Measurements from ENCODE around the gene DNAH14. TPM values are rescaled to one million over a fixed set of nuclear protein-coding genes. Genes with fewer than 3 reads are reported as not detected.
A peak's percentile ranks its signal among the peaks of the same experiment; 100 is the strongest.
"Not testable (repeated sequence)": the region's sequence is repeated elsewhere in the genome, so short reads cannot be mapped to it uniquely, and the experiment has no call there.

Gene DNAH14
- total and polyA plus RNA-seq, 9 of the 15 experiments (the other 6 are each of a cell fraction or from before 2014, with no cell fraction given), result 58.4 to 142 (median 98.4) TPM

DNA sequence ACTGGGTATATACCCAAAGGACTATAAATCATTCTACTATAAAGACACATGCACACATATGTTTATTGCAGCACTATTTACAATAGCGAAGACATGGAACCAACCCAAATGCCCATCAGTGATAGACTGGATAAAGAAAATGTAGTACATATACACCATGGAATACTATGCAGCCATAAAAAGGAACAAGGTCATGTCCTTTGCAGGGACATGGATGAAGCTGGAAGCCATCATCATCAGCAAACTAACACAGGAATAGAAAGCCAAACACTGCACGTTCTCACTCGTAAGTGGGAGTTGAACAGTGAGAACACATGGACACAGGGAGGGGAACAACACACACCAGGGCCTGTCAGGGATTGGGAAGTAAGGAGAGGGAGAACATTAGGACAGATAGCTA lies 1.8 kb upstream of the DNAH14 start:
- 0 out of 2 replicates have a peak, but pooled peaks have one; percentile 63 for TF ChIP-seq SMARCA5 (IDR thresholded peaks at IDR 0.05)
- TF ChIP-seq ESRRA (IDR thresholded peaks at IDR 0.05; ENCODE audit: borderline replicate concordance, low read depth), result peak; percentile 68; the same call in 1 of the 2 replicates
- peak; percentile 60 to 63; a peak in 3 of 4 replicates for TF ChIP-seq KDM1A (IDR thresholded peaks at IDR 0.05)
- peak; percentile 54; the same call in 1 of the 2 replicates for TF ChIP-seq HDAC2 (IDR thresholded peaks at IDR 0.05)
- peak; percentile 93 for TF ChIP-seq ZNF146 (CRISPR knock-in tag; IDR thresholded peaks at IDR 0.05; ENCODE audit: unreplicated experiment)
- TF ChIP-seq BCOR (IDR thresholded peaks at IDR 0.05), result peak; percentile 87
- H3K36me3 ChIP-seq (ENCODE audit: control insufficient read depth, insufficient read depth, low read length); ATAC-seq; FAIRE-seq; H3K4me1 ChIP-seq (replicated peaks in 1 of 2; ENCODE audit: control insufficient read depth in 2 of 2, insufficient read depth in 2 of 2, low read length in 2 of 2); H3K4me2 ChIP-seq (ENCODE audit: insufficient read depth, low read length); H3K27ac ChIP-seq (ENCODE audit: extremely low read depth, low read depth, low read length); BruUV-seq (replicated peaks); H2AFZ ChIP-seq (ENCODE audit: low read depth, low read length); H3K9ac ChIP-seq (ENCODE audit: insufficient read depth in 1 of 2, low read depth in 2 of 2, low read length in 2 of 2); H3K27me3 ChIP-seq (ENCODE audit: control insufficient read depth in 2 of 2, insufficient read depth in 2 of 2, low read length in 2 of 2); H3K9me1 ChIP-seq (ENCODE audit: control insufficient read depth, insufficient read depth, low read length); H4K20me1 ChIP-seq (replicated peaks; ENCODE audit: control insufficient read depth, insufficient read depth, low read length); H3K4me3 ChIP-seq; CTCF ChIA-PET (ENCODE audit: low intra/inter-chr PET ratio); POLR2A ChIA-PET; DNase-seq (ENCODE audit: extremely low read depth in 1 of 4, low spot score in 3 of 4): not testable (repeated sequence)
- WGBS (ENCODE audit: insufficient coverage, low coverage, missing lambda C conversion rate), result 58% methylated on average over 3 of the region's 3 CpGs
- peaks cover 29% of the 10 kb centered on the region for H3K79me2 ChIP-seq (ENCODE audit: control insufficient read depth, insufficient read depth, low read length)
- in situ Hi-C loops (cut with MboI) (loop anchor here (5.0 to 25.0 kb wide), 2 partner anchors 420 to 815 kb away; partner anchors contain the start of gene FBXO28), intact Hi-C loops (cut with micrococcal nuclease) (loop anchor here (10.0 kb wide), 2 partner anchors 593 to 1223 kb away; partner anchors contain the start of gene NVL)
- H3K9me3 ChIP-seq (replicated peaks; ENCODE audit: control insufficient read depth, insufficient read depth, low read depth, low read length), result peaks cover 12% of the 10 kb centered on the region

DNA sequence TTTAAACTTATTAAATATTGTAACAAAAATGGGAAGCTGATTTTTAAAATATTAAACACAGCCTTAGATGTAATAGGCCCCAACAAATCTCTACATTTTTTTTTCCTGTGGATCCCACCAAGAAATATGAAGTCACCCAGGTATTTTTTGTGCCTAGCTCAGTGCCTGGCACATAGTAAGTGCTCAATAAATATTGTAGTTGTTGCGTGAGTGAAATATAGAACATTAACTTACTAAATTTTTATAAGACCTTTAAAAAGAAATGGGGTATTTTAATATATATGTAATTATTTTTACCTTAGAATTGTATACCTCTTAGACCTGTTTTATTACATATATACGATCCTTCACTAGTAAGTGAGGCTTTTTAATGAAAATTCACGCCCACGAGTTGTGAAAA lies 569 bp upstream of the DNAH14 start:
- Histone ChIP-seq H3K9me3 (replicated peaks; ENCODE audit: control insufficient read depth, insufficient read depth, low read depth, low read length) (peaks cover 24% of the 10 kb centered on the region), H3K36me3 (ENCODE audit: control insufficient read depth, insufficient read depth, low read length) (peaks cover 16% of the 10 kb centered on the region; the same call in 1 of the 3 replicates), H3K79me2 (ENCODE audit: control insufficient read depth, insufficient read depth, low read length) (peaks cover 42% of the 10 kb centered on the region), H3K9me1 (ENCODE audit: control insufficient read depth, insufficient read depth, low read length) (no peaks in the 10 kb centered on the region), H3K9ac (ENCODE audit: insufficient read depth in 1 of 2, low read depth in 2 of 2, low read length in 2 of 2) (peak overlapping the region in 1 of 2 experiments; percentile 84; a peak in 3 of 4 replicates), H3K27ac (ENCODE audit: extremely low read depth, low read depth, low read length) (peak overlapping the region; percentile 88; the same call in 2 of the 3 replicates), H4K20me1 (replicated peaks; ENCODE audit: control insufficient read depth, insufficient read depth, low read length) (no peaks in the 10 kb centered on the region), H3K4me3 (peak overlapping the region; percentile 62), H3K4me1 (replicated peaks in 1 of 2; ENCODE audit: control insufficient read depth in 2 of 2, insufficient read depth in 2 of 2, low read length in 2 of 2) (peaks cover 0 to 9% of the 10 kb centered on the region in 2 experiments; a peak in 3 of 5 replicates), H3K4me2 (ENCODE audit: insufficient read depth, low read length) (peak overlapping the region; percentile 88), H3K27me3 (ENCODE audit: control insufficient read depth in 2 of 2, insufficient read depth in 2 of 2, low read length in 2 of 2) (no peaks in the 10 kb centered on the region), H2AFZ (ENCODE audit: low read depth, low read length) (peak overlapping the region; percentile 99)
- in situ Hi-C loops (cut with MboI), result loop anchor here (5.0 to 25.0 kb wide), 2 partner anchors 422 to 817 kb away; partner anchors contain the start of gene FBXO28
- ChIA-PET CTCF (ENCODE audit: low intra/inter-chr PET ratio) (no interaction called here), POLR2A (no interaction called here)
- 86% methylated on average over 4 of the region's 4 CpGs for WGBS (ENCODE audit: insufficient coverage, low coverage, missing lambda C conversion rate)
- no TSS peak for BruUV-seq (replicated peaks)
- ATAC-seq (no peak), FAIRE-seq (no peak), DNase-seq (ENCODE audit: extremely low read depth in 1 of 4, low spot score in 3 of 4) (no peak)
- intact Hi-C loops (cut with micrococcal nuclease), result loop anchor here (10.0 kb wide), 2 partner anchors 594 to 1224 kb away; partner anchors contain the start of gene NVL
- TF ChIP-seq YY1 (IDR thresholded peaks at IDR 0.05; ENCODE audit: borderline replicate concordance in 1 of 3, control insufficient read depth in 1 of 3, extremely low read depth in 1 of 3, insufficient read depth in 3 of 3, insufficient read length in 1 of 3, insufficient replicate concordance in 2 of 3, low read depth in 1 of 3, low read length in 2 of 3), result no peak
- TF ChIP-seq ADNP (tag; IDR thresholded peaks at IDR 0.05), result peak; percentile 61; the same call in 1 of the 2 replicates
- TF ChIP-seq ZNF3 (CRISPR knock-in tag; IDR thresholded peaks at IDR 0.05), result peak; percentile 84
- TF ChIP-seq CREB5 (CRISPR knock-in tag; IDR thresholded peaks at IDR 0.05), result 0 out of 2 replicates have a peak, but pooled peaks have one; percentile 4
- TF ChIP-seq NR4A1 (CRISPR knock-in tag; IDR thresholded peaks at IDR 0.05), result no peak
- no peak for TF ChIP-seq NR4A1 (tag; IDR thresholded peaks at IDR 0.05)
- TF ChIP-seq RBM25 (IDR thresholded peaks at IDR 0.05; ENCODE audit: low read depth, low read length, severe bottlenecking), result peak; percentile 81

All from K562 (cell line).